Testis (tissue), 2 donors: ENCODE data around the gene GNAO1.
"Not testable (repeated sequence)": the region's sequence is repeated elsewhere in the genome, so short reads cannot be mapped to it uniquely, and the experiment has no call there.

Experiments
- CTCF ChIP-seq, 3 experiments: fragments of 450-650 bp in 2 of 3; fragments of 200-600 bp in 1 of 3; sonication (generic) in 1 of 3; IDR thresholded peaks; one replicate each; pipeline ENCODE4 v1.5.1; 2016 to 2019; ENCODE audit warnings: antibody characterized with exemption in 3 of 3, mild to moderate bottlenecking in 2 of 3, moderate library complexity in 1 of 3
- POLR2A ChIP-seq: fragments of 450-650 bp; IDR thresholded peaks from one replicate; pipeline ENCODE4 v1.6.1; 2017; ENCODE audit warnings: antibody characterized with exemption, mild to moderate bottlenecking, moderate library complexity

- TF ChIP-seq CTCF (IDR thresholded peaks at IDR 0.05); POLR2A: not testable (repeated sequence)
Observed at GRCh38 chr16:56375792-56376191, 184.5 kb downstream of the GNAO1 start.
